ENCODE measurements around the gene DDIT3.

GRCh38 chr12:57558864-57559263 lies 38.5 kb upstream of the DDIT3 start:
- TF ChIP-seq POLR2AphosphoS5 (IDR thresholded peaks at IDR 0.05; ENCODE audit: borderline replicate concordance, low read depth, low read length): no peak
- no peak for TF ChIP-seq EZH2 (IDR thresholded peaks at IDR 0.05)
